Glomerular visceral epithelial cell (primary cell): ENCODE measurements around the gene TERT.
"Not testable (repeated sequence)": the region's sequence is repeated elsewhere in the genome, so short reads cannot be mapped to it uniquely, and the experiment has no call there.

Experiments used
- DNase-seq: peaks from one replicate; pipeline ENCODE4 v3.0.0-alpha.2; 2016; ENCODE audit errors: extremely low spot score

Gene TERT

GRCh38 chr5:1278656-1279442 lies 16.0 kb downstream of the TERT start:
- DNase-seq: peak; percentile 31

- no peak for DNase-seq
Measured at GRCh38 chr5:1278216-1278615, 16.7 kb downstream of the TERT start.

GRCh38 chr5:1277781-1278180 lies 17.1 kb downstream of the TERT start:
- DNase-seq: no peak

- DNase-seq: no peak
Measured at GRCh38 chr5:1277331-1277730, 17.5 kb downstream of the TERT start.

- DNase-seq: no peak
Measured at GRCh38 chr5:1276930-1277329, 17.9 kb downstream of the TERT start.

- not testable (repeated sequence) for DNase-seq
Measured at GRCh38 chr5:1275397-1276391, 19.2 kb downstream of the TERT start.

GRCh38 chr5:1274471-1274870 lies 20.4 kb downstream of the TERT start:
- DNase-seq: no peak

- no peak for DNase-seq
Measured at GRCh38 chr5:1273745-1274144, 21.1 kb downstream of the TERT start.

GRCh38 chr5:1272201-1272600 lies 22.7 kb downstream of the TERT start:
- peak; percentile 31 for DNase-seq

GRCh38 chr5:1270933-1271914 lies 23.6 kb downstream of the TERT start:
- peak; percentile 20 for DNase-seq

- DNase-seq: no peak
Measured at GRCh38 chr5:1270426-1270825, 24.4 kb downstream of the TERT start.

- no peak for DNase-seq
Measured at GRCh38 chr5:1268666-1269065, 26.2 kb downstream of the TERT start.

GRCh38 chr5:1268056-1268455 lies 26.8 kb downstream of the TERT start:
- no peak for DNase-seq

GRCh38 chr5:1267464-1267863 lies 27.4 kb downstream of the TERT start:
- DNase-seq: not testable (repeated sequence)

GRCh38 chr5:1266791-1267190 lies 28.1 kb downstream of the TERT start:
- no peak for DNase-seq

- no peak for DNase-seq
Measured at GRCh38 chr5:1265461-1266455, 29.1 kb downstream of the TERT start.

- no peak for DNase-seq
Measured at GRCh38 chr5:1265026-1265425, 29.8 kb downstream of the TERT start.

- peak; percentile 16 for DNase-seq
Measured at GRCh38 chr5:1264211-1264610, 30.7 kb downstream of the TERT start.

GRCh38 chr5:1262381-1262780 lies 32.5 kb downstream of the TERT start:
- DNase-seq: no peak

GRCh38 chr5:1261643-1262042 lies 33.2 kb downstream of the TERT start:
- DNase-seq: no peak
